Activated effector memory CD4-positive, alpha-beta T cell treated with Interleukin-2 at 50 U/mL for 16 hours (primary cell): ENCODE results near the gene RGS16.

Experiments used
- DNase-seq: peaks from one replicate; pipeline ENCODE4 v3.0.0-alpha.2; 2020

RGS16 gene

DNA sequence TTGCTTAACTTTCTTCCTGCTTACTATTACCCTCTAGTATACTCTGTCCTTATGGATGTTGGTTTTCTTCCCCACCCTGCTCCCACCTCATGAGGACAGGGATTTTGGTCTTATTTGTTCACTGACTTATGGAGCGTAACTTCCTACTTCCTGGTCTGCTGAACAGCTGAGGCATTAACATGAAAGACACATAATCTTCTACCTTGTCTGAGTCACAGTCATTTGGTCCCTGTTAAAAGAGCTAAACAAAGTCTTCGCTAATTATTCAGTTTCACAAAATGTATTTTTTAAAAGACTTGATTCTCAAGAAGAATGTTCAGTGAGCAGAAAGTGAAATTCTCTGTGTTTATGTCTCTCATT lies 33.6 kb downstream of the RGS16 start:
- no peak for DNase-seq

GRCh38 chr1:182569939-182570610 lies 34.1 kb downstream of the RGS16 start:
- no peak for DNase-seq

DNA sequence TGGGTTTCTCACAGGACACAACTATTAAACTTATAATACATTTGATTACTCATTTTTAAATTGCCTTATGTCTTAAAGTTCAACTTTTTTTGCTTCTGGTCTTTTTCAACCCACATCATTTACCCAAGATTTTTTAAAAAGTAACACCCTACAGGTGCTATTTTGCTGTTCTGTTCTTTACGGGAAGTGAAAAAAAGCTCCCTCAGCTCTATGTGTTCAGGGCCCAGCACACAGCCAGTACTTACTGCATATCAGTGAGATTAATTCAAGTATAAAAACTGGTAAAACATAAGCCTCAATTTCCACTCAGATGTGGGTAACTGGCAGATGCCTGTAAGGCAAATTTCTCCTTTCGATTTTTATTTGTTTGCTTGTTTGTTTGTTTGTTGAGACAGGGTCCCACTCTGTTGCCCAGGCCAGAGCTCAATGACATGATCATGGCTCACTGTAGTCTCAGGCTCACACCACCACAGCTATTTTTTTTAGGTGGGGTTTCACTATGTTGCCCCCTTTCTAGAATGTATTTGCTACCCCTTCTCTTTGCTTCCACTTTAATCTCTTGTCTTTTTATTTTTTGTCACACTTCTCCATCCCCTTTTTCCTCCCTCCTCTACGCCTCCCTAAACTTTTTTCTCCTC lies 35.4 kb downstream of the RGS16 start:
- no peak for DNase-seq

DNA sequence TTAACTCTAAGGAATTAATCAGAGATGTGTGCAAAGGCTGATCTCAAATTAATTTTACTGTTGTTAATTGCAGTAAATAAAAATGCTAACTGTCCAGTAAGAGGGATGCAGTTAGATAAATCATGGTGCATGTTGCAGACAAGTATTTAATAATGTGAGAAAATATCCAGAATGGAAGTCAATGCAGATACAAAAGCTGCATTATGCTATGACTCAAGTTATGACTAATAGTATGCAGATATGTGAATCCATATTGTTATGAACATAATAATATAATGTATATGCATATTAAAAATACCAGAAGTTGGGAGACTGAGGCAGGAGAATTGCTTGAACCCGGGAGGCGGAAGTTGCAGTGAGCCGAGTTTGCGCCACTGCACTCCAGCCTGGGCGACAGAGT lies 36.6 kb downstream of the RGS16 start:
- DNase-seq: no peak

DNA sequence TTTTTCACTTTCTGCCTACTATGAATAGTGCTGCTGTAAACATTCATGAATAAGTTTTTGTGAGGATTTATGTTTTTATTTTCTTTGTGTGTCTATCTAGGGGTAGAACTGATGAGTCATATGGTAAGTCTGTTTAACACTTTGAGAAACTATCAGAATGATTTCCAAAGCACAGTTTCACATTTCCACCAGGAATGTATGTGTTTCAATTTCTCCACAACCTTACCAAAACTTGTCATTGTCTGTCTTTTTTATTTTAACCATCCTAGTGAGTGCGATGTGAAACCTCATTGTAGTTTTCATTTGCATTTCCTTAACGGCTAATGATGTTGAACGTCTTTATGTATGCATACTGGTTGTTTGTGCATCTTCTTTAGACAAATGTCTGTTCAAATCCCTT lies 38.7 kb downstream of the RGS16 start:
- no peak for DNase-seq

DNA sequence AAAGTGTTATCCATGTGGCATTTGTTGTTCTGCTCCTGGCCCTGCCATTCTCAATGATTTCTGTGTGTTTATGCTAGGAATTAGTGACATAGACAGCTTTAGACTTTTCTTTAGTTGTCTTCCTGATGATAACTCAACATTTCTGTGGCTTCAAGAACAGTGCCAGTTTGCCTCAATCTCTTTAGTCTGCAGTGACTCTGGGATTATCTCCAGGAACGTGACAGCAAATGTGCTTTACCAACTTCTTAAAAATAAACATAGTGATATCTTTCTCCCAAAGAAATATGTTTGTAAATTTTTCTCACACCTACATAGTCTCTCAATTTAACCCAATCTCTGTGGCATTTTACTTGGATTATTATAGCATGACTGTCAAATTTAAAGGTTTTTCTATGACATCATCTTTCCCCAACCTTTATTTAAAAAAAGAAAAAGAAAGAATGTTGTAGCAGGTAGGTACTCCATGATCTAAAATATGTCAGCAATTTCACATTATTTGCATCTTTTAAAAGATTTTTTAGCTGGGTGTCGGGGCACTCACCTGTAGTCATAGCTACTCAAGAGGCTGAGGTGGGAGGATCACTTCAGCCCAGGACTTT lies 39.7 kb downstream of the RGS16 start:
- DNase-seq: no peak

DNA sequence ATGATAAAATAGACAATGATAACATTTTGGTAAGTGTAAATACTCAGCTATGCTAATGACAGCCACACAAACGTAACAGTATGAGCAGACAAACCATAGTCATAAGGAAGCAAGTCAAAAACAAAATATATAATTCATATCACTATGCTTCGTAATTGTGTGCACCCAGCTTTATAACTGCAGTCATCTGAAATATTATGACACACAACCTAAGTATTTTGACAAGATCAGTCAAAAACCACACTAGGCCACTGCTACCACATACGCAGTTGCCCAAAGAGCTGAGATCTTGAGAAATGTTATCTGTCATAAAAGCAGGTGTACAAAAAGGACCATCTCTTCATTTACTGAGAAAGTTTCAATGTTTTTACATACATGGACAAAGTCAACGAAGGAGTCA lies 41.1 kb downstream of the RGS16 start:
- DNase-seq: no peak

DNA sequence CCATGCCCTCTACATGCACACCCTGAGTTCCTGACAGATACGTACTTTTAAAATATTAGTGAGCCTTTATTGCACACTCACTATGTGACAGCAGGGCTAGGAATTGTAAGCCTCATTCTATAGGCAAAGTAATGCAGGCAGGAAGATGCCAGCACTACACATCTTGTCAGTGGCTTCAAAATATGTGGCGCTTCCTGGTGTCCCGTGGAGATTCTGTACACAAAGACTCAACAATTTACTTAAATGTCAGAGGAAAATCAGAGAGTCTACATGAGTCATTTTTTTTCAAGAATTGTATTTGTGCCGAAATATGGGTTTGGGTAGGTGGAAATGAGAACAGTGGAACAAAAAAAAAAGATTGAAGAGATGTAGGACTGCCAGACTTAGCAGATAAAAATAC lies 42.7 kb downstream of the RGS16 start:
- DNase-seq: no peak

DNA sequence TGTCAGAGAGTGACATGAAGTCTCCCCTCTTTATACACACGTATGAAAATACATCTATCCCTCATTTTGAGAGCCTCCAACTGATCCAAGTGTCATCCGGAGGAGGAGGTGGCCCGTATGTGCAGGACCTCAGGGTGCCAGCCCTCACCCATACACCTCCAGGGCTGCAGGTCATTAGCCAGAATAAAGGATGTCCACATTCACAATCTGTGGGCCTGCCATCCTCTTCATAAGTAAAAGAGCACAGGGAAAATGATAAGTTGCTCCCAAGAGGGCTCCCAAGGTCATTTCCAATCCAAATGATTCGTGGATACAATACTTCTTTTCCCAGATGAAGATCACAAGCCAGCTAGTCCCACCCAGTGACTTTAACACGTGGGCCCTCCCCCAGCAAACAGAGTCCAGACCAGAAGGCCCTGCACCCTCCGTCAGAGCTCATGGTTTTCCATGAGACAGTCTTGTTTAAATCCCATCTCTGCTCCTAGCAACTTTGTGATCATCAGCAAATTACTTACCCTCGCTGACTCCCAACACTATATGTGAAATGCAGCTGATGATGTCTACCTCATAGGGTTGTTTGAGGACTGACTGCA lies 43.7 kb downstream of the RGS16 start:
- no peak for DNase-seq

DNA sequence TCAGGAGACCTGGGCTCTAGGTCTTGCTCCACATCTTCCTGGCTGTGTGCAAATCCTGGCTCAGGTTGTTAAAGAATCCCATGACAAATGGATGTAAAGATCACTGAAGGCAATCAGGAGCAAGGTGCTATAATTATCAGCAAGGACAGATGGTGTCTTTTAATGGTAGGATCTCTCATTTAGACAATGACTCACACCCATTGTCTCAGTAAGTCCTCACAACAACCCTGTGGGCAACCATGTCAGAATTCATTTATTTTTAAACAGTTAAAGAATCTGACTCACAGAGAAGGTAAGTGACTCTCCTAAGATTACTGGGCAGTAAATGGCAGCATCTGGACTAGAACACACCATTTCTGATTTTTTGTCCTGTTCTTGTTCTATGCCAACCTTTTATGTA lies 47.9 kb downstream of the RGS16 start:
- no peak for DNase-seq

DNA sequence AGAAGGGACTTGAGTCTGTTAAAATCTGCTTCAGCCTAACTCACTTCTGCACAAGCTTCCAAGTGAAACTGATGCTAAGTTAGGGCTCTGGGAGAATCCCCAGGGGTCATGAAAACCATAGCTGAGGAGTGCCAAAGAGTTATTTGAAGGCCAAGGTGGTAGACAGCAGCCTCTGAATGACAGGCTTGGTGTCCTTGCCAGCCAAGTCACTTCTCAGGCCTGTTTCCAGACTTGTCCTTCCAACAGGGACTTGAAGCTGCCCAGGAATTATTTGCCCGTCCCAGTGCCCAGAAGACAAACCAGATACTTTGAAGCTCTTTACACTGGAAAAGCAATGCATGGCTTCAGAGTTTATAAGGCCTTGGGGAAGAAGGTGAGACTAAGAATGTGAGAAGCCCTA lies 48.7 kb downstream of the RGS16 start:
- no peak for DNase-seq

DNA sequence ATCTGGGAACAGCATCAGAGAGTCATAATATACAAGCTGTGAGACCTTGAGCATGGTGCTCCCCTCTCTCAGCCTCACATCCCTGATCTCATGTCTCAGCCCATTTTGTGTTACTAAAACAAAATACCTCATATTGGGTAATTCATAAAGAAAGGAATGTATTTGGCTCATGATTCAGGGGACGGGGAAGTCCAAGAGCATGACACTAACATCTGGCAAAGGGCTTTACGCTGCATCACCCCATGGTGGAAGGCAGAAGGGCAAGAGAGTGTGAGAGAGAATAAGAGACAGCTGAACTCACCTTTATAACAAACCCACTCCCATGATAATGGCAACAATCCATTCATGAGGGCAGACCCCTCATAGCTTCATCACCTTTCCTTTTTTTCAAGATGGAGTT lies 51.7 kb downstream of the RGS16 start:
- no peak for DNase-seq

DNA sequence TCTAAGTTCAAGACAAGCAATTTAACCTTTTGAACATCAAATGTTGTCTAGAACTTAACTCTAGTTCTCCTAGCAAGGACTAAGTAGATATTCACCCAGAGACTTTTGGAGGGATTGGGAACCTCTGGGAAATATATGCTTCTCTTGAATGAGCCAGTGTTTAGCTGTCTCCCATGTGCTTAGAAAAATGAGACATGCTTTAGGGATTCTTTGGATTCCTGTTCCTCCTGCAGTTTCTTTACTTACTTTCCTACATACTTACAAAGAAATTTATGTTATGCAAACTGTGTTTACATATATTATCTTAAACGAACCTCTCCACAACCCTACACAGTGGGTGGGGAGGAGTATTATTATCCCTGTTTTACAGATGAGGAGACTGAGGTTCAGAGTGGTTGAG lies 54.4 kb downstream of the RGS16 start:
- DNase-seq: no peak

DNA sequence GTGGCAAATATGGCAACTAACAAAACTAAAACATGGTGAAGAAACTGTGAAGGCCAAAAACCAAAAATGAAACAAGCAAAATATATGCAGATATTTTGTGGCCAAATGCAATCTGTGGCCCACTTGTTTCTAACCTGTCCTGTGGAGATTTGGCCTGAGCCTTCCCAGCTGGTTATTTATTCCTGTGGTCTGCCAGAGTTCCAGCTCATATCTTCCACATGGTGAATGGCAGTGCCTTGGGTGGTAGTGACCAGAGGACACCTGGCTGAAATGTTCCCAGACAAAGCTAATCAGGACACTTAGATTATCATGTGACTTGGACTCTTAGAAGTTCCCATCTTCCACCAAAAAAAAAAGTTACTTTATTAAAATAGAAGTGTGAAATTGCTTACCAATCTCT lies 54.8 kb downstream of the RGS16 start:
- DNase-seq: no peak
